ENCODE results near the gene TTI1.

Gene TTI1

GRCh38 chr20:38057351-38057972 lies 24.2 kb upstream of the TTI1 start:
- DNase-seq (ENCODE audit: low read depth), result peak; percentile 79
- no peak overlapping the region for H3K4me3 ChIP-seq (ENCODE audit: low read depth, low read length)
- TF ChIP-seq MAX (IDR thresholded peaks at IDR 0.05; ENCODE audit: low read depth, low read length), result no peak
- TF ChIP-seq CTCF (IDR thresholded peaks at IDR 0.05; ENCODE audit: low read depth, low read length), result peak; percentile 79
- TF ChIP-seq MYC (IDR thresholded peaks at IDR 0.05; ENCODE audit: low read depth, low read length), result no peak

- TF ChIP-seq CTCF (IDR thresholded peaks at IDR 0.05; ENCODE audit: low read depth, low read length) (no peak), MAX (IDR thresholded peaks at IDR 0.05; ENCODE audit: low read depth, low read length) (no peak), MYC (IDR thresholded peaks at IDR 0.05; ENCODE audit: low read depth, low read length) (no peak), POLR2A (IDR thresholded peaks at IDR 0.05; ENCODE audit: extremely low read depth, insufficient read length) (no peak)
- no peak for DNase-seq (ENCODE audit: low read depth)
- H3K4me3 ChIP-seq (ENCODE audit: low read depth, low read length), result no peak overlapping the region
Measured at GRCh38 chr20:38055848-38056247, 22.6 kb upstream of the TTI1 start.

DNA sequence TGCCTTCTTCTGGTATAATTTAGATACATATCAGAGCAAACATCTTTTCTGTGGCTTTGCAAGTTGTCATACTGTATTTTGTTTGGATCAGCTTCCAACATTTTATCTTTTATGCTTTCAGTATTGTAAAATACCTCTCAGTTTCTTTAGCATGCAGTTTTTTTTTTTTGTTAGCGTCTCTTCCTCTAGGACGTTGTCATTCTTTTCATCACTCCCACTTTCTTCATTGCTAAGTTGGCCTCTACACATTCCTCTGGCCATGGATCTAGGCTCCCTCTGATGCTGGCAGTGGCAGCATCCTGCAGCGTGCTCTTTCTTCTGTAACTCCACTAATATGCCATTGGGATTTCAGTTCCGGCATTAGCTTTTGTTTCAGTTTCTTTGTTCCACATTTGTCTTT lies 22.0 kb upstream of the TTI1 start:
- H3K4me3 ChIP-seq (ENCODE audit: low read depth, low read length), result no peak overlapping the region
- TF ChIP-seq MYC (IDR thresholded peaks at IDR 0.05; ENCODE audit: low read depth, low read length) (no peak), CTCF (IDR thresholded peaks at IDR 0.05; ENCODE audit: low read depth, low read length) (no peak), MAX (IDR thresholded peaks at IDR 0.05; ENCODE audit: low read depth, low read length) (no peak), POLR2A (IDR thresholded peaks at IDR 0.05; ENCODE audit: extremely low read depth, insufficient read length) (no peak)
- no peak for DNase-seq (ENCODE audit: low read depth)

- H3K4me3 ChIP-seq (ENCODE audit: low read depth, low read length), result no peak overlapping the region
Measured at GRCh38 chr20:38054647-38055046, 21.4 kb upstream of the TTI1 start.

GRCh38 chr20:38052870-38053269 lies 19.6 kb upstream of the TTI1 start:
- H3K4me3 ChIP-seq (ENCODE audit: low read depth, low read length), result no peak overlapping the region
- TF ChIP-seq CTCF (IDR thresholded peaks at IDR 0.05; ENCODE audit: low read depth, low read length), result no peak
- no peak for TF ChIP-seq POLR2A (IDR thresholded peaks at IDR 0.05; ENCODE audit: extremely low read depth, insufficient read length)
- TF ChIP-seq MYC (IDR thresholded peaks at IDR 0.05; ENCODE audit: low read depth, low read length), result no peak
- TF ChIP-seq MAX (IDR thresholded peaks at IDR 0.05; ENCODE audit: low read depth, low read length), result no peak
- no peak for DNase-seq (ENCODE audit: low read depth)

More at GRCh38 chr20:38054647-38055046, 21.4 kb upstream of the TTI1 start:
- DNase-seq (ENCODE audit: low read depth), result no peak
- TF ChIP-seq POLR2A (IDR thresholded peaks at IDR 0.05; ENCODE audit: extremely low read depth, insufficient read length) (no peak), CTCF (IDR thresholded peaks at IDR 0.05; ENCODE audit: low read depth, low read length) (no peak), MAX (IDR thresholded peaks at IDR 0.05; ENCODE audit: low read depth, low read length) (no peak), MYC (IDR thresholded peaks at IDR 0.05; ENCODE audit: low read depth, low read length) (no peak)
